GM19372 (cell line): ENCODE measurements around the gene SEMA4A.

Experiments used
- ATAC-seq: cut with Tn5 transposase; IDR thresholded peaks from one replicate; pipeline ENCODE4 v1.9.1; 2021; ENCODE audit warnings: mild to moderate bottlenecking, low read depth, moderate library complexity; ENCODE audit not compliant: unreplicated experiment

SEMA4A gene

GRCh38 chr1:156221986-156222692, 68.8 kb downstream of the SEMA4A start:
- no peak for ATAC-seq

- ATAC-seq = peak; percentile 16
Measured at GRCh38 chr1:156225677-156226014, 72.3 kb downstream of the SEMA4A start.

- peak; percentile 58 for ATAC-seq
Measured at GRCh38 chr1:156226116-156226538, 72.7 kb downstream of the SEMA4A start.

- no peak for ATAC-seq
Measured at GRCh38 chr1:156226782-156227181, 73.4 kb downstream of the SEMA4A start.
